Measurements from ENCODE around the gene GCNT1.
A peak's percentile ranks its signal among the peaks of the same experiment; 100 is the strongest.
"Not testable (repeated sequence)": the region's sequence is repeated elsewhere in the genome, so short reads cannot be mapped to it uniquely, and the experiment has no call there.

Gene GCNT1

GRCh38 chr9:76458903-76459693 lies at the start of gene GCNT1:
Gene GCNT1, plus strand, starts transcription at chr9:76459182. Its CDS starts 43,200 bp downstream, at chr9:76502382.
- Histone ChIP-seq H3K27ac (peak within 1 kb of the TSS in 19 of 21 experiments; percentile 9 to 82 (median 56)), H3K4me3 (peak within 1 kb of the TSS; percentile 55 to 80 (median 61))

GRCh38 chr9:76412638-76413037 lies 46.3 kb upstream of the GCNT1 start:
- no peak overlapping the region for H3K4me3 ChIP-seq
- no peak overlapping the region for H3K27ac ChIP-seq

- H3K27ac ChIP-seq: no peak overlapping the region
- no peak overlapping the region for H3K4me3 ChIP-seq
These were observed 45.3 kb upstream of the GCNT1 start for GRCh38 chr9:76413658-76414057.

GRCh38 chr9:76414661-76415060 lies 44.3 kb upstream of the GCNT1 start:
- Histone ChIP-seq H3K27ac (no peak overlapping the region), H3K4me3 (no peak overlapping the region)

GRCh38 chr9:76415154-76415553 lies 43.8 kb upstream of the GCNT1 start:
- H3K27ac ChIP-seq: no peak overlapping the region
- H3K4me3 ChIP-seq: no peak overlapping the region

- Histone ChIP-seq H3K27ac (no peak overlapping the region), H3K4me3 (no peak overlapping the region)
These were observed 43.3 kb upstream of the GCNT1 start for GRCh38 chr9:76415731-76416130.

- Histone ChIP-seq H3K27ac (no peak overlapping the region), H3K4me3 (no peak overlapping the region)
These were observed 41.6 kb upstream of the GCNT1 start for GRCh38 chr9:76417394-76417793.

GRCh38 chr9:76419782-76420380 lies 39.1 kb upstream of the GCNT1 start:
- no peak overlapping the region for H3K4me3 ChIP-seq
- no peak overlapping the region for H3K27ac ChIP-seq

- Histone ChIP-seq H3K4me3 (no peak overlapping the region), H3K27ac (no peak overlapping the region)
These were observed 35.5 kb upstream of the GCNT1 start for GRCh38 chr9:76423216-76424177.

GRCh38 chr9:76424491-76424890 lies 34.5 kb upstream of the GCNT1 start:
- H3K27ac ChIP-seq: no peak overlapping the region
- H3K4me3 ChIP-seq: no peak overlapping the region

GRCh38 chr9:76425677-76426453 lies 33.1 kb upstream of the GCNT1 start:
- no peak overlapping the region for H3K27ac ChIP-seq
- no peak overlapping the region for H3K4me3 ChIP-seq

GRCh38 chr9:76426807-76427419 lies 32.1 kb upstream of the GCNT1 start:
- Histone ChIP-seq H3K27ac (no peak overlapping the region), H3K4me3 (no peak overlapping the region)

GRCh38 chr9:76431601-76432000 lies 27.4 kb upstream of the GCNT1 start:
- Histone ChIP-seq H3K4me3 (no peak overlapping the region), H3K27ac (no peak overlapping the region)

GRCh38 chr9:76433406-76433805 lies 25.6 kb upstream of the GCNT1 start:
- Histone ChIP-seq H3K4me3 (no peak overlapping the region), H3K27ac (no peak overlapping the region)

GRCh38 chr9:76433836-76434235 lies 25.1 kb upstream of the GCNT1 start:
- Histone ChIP-seq H3K4me3 (no peak overlapping the region), H3K27ac (no peak overlapping the region)

- H3K27ac ChIP-seq: not testable (repeated sequence)
These were observed 24.1 kb upstream of the GCNT1 start for GRCh38 chr9:76434897-76435296.

GRCh38 chr9:76437017-76437699 lies 21.8 kb upstream of the GCNT1 start:
- H3K27ac ChIP-seq, H3K4me3 ChIP-seq: not testable (repeated sequence)

More at GRCh38 chr9:76434897-76435296, 24.1 kb upstream of the GCNT1 start:
- H3K4me3 ChIP-seq: not testable (repeated sequence)

GRCh38 chr9:76438841-76439588 lies 20.0 kb upstream of the GCNT1 start:
- Histone ChIP-seq H3K4me3 (no peak overlapping the region), H3K27ac (no peak overlapping the region)

Measured in skin epidermis (tissue), 12 donors.